GM18517 (cell line): ENCODE measurements around the gene ZNF682.
"Not testable (repeated sequence)": the region's sequence is repeated elsewhere in the genome, so short reads cannot be mapped to it uniquely, and the experiment has no call there.

Experiments used
- ATAC-seq: cut with Tn5 transposase; IDR thresholded peaks from one replicate; pipeline ENCODE4 v1.9.1; 2021; ENCODE audit warnings: mild to moderate bottlenecking, moderate library complexity; ENCODE audit not compliant: unreplicated experiment

The ZNF682 gene

DNA sequence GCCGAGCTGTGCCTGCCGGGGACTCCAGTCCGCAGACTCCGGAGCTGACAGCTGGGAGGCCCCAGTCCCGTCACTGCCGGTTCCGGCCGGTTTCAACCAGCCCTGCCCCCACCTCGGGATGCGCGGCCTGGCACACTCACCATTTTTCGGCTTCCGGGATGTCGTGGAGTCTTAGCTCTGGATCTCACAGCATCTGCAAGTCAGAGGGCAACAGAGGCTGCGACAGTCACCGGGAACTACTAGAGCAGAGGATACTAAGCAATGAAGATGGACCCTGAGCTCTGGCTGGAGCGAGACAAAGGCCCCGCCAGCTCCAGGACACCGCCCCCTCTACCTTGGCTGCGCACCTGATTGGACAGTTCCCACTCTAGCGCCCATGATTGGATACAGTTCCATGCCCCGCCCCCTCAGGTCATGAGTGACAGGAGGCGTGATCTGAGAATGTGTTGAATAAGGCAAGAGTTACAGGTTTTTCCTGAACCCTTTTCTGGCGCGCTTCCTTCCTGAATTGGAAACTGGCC, at the start of gene ZNF682:
Gene ZNF682, minus strand, starts transcription at position 303 of the 521 bp plus-strand sequence. Its CDS starts 160 bp downstream, at position 143.
- ATAC-seq: peak; percentile 97

DNA sequence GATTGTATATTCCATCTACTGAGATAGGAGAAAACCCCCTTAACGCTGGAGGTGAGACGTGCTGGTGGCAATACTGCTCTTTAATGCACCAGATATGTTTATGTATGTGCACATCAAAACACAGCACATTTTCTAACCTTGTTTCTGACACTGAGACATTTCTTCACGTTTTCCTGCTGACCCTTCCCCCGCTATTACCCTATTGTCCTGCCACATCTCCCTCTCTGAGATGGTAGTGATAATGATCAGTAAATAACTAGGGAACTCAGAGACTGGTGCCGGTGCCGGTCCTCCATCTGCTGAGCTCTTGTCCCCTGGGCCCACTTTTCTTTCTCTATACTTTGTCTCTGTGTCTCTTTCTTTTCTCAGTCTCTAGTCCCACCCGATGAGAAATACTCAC, 43.6 kb upstream of the ZNF682 start:
- not testable (repeated sequence) for ATAC-seq

DNA sequence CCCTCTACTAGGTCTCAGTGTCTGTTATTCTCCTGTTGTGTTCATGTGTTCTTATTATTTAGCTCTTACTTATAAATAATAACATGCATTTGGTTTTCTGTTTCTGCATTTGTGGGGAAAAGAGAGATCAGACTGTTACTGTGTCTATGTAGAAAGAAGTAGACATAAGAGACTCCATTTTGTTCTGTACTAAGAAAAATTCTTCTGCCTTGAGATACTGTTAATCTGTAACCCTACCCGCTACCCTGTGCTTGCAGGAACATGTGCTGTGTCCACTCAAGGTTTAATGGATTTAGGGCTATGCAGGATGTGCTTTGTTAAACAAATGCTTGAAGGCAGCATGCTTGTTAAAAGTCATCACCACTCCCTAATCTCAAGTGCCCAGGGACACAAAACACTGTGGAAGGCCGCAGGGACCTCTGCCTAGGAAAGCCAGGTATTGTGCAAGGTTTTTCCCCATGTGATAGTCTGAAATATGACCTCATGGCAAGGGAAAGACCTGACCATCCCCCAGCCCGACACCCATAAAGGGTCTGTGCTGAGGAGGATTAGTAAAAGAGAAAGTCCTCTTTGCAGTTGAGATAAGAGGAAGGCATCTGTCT, 43.0 kb upstream of the ZNF682 start:
- not testable (repeated sequence) for ATAC-seq

DNA sequence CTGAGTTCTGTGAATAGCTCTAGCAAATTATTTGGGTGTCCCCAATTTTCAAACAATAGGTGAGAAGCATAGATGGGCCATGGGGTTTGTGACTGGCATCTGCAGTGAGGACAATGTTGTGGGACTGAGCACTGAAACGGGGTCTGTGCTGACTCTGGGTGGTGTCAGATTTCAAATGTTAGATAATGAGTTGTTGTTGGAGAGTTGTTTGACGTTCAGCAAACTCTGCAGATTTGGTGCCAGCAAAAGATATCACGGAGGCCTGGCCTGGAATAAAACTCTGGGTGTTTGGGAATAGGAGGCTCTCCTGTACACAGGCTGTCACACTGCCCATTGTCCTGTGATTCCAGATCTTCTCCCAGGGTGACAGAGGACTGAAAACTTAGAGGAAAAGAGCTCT, 41.4 kb upstream of the ZNF682 start:
- no peak for ATAC-seq

DNA sequence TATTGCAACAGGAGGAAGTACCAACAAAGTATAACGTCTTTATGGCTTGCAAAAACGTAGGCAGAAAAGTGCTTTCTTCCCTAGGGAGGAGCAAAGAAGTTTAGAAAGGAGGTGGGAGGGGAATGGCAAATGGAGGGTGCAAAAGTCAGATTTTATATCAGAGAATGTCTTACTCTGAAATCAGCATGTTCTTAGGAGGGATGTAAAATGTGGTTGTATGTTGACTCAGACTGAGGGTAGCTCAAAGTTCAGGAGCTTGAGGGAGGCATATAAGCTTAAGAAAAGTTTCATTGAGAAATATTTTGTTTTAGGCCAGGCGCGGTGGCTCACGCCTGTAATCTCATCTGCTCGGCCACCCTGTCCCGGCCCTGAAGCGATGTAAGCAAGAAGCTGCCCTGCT, 40.2 kb upstream of the ZNF682 start:
- ATAC-seq: no peak

DNA sequence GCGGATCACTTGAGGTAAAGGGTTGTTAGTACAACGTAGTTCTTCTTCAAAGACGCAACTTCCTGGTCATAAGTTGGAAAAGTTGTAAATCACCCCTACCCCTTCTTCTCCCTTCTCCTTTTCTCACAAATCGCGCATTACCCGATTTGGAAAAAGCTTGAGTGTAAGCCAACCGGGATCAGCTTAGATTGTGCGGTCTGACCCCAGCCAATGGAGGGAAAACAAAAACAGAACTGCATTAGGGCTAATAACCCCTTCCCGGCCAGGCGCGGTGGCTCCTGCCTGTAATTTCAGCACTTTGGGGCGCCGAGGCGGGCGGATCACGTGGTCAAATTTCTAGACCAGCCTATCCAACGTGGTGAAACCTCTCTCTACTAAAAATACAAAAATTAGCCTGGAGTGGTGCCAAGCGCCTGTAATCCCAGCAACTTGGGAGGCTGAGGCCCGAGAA, 39.3 kb upstream of the ZNF682 start:
- no peak for ATAC-seq

DNA sequence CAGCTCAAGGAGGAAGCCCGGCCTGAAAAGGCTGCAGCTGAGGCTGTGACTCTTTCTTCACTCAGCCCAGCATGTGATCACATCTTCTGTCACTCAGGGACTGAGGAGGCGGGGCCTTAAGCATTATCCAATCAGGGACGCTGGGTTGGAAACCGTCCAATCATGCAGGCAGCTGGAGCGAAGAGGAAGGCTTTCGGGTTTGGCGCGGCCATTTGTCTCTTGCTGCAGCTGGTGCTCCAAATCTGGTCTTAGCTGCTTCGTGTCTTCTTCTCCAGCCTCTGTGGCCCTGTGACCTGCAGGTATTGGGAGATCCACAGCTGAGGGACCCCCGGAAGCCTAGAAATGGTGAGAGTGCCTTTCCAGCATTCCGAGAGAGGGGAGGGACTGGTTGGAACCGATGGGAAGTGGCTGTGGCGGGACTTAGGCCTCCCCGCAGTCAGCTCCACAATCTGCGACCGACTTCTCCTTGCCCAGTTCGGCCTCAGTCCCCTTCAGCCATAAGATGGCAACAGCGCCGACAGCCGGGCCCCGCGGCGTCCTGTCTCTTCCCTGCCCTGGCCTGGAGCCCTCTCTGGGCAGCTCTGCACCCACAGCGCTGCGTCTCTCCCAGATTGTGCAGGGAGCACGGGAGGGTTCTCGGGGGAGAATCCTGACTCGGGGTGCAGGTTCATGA, 38.6 kb upstream of the ZNF682 start, which contains the start of gene ZNF90:
Gene ZNF90, plus strand, starts transcription at position 210 of the 673 bp plus-strand sequence. Its CDS starts 133 bp downstream, at position 343.
- ATAC-seq: peak; percentile 97

DNA sequence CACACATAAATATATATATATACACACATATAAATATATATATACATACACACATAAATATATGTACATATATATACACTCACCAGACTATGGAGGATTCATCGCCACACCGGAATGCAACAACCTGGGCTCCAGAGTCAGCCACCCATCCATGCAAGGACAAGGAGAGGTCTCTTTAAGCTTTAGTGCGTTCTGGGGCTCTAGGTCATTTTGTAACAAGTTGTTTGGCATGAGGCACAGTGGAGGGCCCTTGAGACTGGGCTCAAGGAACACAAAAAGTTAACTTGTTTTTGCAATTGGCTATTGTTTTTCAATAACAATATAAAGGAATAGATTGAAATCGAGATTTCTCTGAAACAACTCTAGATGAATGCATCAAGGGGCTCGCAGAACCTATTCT, 33.6 kb upstream of the ZNF682 start:
- ATAC-seq: no peak

DNA sequence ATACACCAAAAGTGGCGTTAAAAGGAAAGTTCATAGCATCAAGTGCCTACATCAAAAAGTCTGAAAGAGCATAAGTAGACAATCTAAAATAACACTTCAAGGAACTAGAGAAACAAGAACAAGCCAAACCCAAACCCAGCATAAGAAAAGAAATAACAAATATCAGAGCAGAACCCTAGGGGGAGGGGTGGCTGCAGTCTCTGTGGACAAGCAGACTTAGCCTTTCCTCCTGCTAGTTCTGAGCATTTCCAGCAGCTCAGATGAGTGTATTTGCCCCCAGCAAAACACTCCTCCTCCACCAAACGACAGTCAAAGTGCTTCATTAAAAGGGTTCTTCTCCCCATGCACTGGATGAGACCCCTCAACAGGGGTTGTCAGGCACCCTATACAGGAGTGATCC, 31.4 kb upstream of the ZNF682 start:
- ATAC-seq: no peak

DNA sequence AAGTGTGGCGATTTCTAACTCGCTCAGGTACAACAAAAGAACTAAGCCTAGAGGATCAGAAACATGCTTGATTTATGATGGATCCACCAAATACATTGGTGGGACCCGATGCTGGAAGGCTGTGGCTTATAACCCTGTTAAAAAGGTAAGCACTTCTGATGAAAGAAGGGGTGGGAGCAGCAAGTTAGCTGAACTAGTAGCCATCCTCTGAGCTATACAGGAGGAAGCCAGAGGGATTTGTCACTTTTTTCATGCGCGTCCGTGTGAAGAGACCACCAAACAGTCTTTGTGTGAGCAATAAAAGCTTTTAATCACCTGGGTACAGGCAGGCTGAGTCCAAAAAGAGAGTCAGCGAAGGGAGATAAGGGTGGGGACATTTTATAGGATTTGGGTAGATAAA, 29.3 kb upstream of the ZNF682 start:
- not testable (repeated sequence) for ATAC-seq

DNA sequence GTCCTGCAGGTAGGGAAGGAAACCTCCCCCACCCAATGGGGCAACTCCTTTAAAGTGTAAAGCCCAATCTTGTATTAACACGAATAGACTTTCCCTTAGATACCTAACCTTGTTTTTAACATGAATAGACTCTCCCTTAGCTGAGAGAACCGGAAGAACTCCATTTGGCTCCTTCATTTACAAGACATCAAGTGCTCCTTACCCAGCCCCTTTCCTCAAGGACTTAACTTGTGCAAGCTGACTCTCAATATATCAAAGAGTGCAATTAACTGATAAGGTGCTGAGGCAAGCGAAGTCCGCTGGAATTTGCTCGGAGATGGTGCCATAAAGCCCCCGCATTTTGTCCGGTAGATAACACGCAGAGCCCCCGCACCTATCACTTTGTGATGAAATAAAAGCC, 28.6 kb upstream of the ZNF682 start:
- no peak for ATAC-seq

DNA sequence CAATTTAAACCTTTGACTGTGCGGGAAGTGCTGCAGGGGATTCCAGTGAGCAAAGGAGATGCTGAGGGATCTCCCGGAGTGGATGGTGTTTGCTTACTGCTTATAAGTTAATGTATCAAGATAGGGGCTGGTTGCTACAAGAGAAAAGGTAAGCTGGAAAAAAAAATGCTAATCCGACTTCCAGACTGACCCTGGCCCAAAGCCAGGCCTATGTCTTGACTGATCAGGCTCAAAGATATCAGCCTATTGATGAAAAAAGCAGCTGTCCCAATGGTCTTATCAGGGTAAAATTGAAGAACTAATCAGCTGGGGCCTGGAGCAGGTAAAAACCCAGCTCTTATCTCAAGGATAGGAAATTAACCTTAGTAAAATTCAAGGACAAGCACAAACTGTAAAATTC, 27.6 kb upstream of the ZNF682 start:
- ATAC-seq: no peak

DNA sequence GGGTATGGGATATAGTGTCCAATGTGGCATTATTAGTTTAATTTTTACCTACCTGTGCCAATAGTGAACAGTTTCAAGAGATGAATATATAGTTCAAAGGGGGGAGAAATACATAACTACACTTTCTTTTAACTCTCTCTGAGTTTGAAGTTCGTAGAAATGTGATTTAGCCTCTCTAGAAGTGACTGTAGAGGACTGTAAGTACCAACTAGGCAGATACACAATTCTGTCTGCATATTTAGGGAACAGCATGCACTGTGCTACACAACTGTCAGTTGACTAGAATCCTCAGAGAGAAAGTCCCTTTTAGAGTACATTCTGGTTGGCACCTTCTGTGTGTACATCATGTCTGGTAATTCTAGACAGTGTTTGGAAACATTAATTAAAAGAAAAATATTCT, 21.0 kb upstream of the ZNF682 start:
- ATAC-seq: no peak

DNA sequence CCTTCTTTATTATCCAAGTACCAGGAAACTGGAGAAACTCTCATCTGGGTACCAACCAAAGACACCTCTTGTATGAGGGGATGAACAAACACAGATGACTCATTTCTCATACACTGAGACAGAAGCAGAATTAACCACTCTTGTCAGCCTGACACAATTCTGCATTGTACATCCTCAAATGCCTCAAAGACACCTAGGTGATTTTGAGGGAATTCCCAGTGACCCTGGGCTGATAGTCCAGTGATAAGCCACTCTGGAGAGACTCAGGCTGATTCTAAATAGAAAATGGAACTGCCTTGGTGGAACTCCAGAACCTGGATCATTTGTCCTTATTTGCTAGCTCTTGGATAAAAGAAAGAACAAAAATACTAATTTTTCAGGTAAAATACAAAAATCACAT, 19.4 kb upstream of the ZNF682 start:
- not testable (repeated sequence) for ATAC-seq

DNA sequence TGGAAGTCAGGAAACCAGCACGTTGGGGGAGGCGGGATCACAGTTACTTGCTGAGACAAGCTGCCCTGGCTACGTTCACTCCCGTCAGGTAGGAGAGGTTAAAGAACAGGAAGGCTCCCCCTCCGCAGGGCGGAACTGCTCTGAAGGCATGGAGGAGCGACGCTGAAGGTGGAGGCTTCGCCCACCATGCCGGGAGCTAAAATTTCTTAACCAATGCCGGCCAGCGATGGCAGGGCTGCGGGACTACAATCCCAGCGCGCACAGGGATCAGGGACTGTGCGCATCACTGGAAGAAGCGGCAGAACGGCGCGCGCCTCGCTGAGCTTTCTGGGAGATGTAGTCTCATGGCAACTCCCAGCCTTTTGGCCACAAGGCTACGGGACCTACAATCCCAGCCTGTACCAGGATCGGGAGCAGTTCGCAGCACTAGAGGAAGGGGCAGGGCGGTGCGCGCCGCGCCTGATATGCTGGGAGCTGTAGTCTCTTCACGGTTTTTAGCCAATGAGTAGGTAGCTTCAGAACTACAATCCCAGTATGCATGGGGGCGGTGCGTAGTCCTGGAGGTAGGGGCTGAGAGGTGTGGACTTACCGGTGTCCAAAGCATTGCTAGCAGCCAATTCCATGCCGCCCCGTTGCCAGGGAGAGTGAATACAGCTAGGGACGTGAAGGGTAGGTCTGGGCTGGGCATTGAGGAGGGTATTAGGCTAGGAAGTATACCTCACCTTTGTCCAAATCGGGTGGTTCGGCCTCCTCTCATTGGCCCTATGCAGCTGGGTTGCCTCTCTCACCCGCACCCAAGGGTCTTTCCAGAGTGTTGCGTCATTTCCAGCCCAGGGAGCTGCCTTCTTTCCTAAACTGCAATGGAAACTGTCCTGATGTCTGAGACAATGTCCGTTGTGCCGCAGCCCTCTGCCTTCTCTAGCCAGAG, 12.8 kb upstream of the ZNF682 start:
- no peak for ATAC-seq

DNA sequence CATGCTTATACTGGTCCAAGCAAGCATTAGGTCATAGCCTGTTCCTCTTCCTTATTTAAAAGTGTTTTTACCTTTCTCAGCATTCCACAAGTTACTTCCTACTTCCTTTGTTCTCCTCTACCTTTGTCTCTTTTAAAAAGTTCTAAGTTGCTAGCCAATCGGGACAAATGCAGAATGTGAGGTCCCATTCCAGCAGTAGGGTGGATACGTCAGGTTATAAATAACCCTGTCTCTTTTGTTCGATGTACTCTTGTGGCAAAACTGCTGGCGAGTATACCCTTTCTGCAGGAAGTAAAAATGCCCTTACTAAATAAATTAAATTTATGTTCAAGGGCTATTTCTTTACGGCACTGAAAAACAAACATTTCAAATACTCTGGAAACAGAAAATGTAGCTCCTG, 6.4 kb upstream of the ZNF682 start:
- not testable (repeated sequence) for ATAC-seq

DNA sequence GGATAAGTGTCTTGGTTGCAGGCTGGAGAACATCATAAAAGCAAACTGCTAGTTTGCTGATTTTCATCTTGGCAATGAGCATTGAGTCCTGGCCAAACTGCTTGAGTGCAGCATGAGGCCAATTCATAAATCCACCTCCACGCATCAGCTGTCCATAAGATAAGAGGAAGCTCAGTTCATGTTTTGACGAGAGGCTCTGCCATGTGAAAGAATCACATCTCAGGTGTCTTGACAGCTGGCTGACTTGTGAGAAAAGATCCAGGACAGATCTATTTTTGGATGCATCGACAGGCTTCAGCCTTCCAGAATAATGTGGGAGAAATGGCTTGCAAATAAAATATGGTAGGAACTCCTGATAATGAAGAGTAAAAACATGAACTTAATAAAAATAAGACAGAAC, 5.4 kb upstream of the ZNF682 start:
- ATAC-seq: no peak

DNA sequence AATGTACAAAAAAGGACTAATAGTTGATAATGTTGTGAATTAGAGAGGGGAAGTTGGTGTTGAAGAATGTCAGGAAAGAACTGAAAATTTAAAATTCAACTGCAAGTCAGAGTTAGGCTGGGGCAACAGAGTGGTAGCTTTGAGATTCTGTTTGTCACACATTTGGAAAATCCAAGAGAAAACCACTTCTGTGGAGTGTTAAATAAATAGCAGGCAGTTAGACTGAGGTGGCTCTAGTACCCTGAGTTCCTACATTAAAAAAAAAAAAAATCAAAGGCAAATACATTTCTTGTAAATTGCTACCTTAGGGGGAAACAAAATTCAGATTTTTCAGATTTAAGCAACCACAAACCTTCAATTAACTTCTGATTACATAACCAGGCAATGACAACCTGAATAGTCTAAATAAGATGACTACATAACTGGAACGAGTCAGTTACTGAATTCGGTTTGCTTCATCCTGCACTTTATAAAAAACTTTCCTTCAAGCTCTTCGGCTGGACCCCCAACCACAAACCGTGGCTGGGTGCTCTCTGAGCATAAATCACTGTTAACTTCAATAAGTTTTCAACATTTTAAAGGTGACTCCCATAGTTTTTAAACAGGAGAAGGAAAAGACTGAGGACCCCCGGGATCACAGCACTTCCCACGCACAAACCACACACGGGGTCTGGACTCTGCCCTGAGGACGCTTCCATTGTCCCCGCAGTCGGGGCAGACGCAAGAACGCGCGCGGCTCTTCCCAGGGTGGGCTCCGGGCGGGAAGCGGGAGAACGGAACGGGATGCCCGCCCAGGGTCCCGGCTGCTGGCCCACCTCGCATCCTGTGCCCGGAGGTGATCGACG, 725 bp downstream of the ZNF682 start:
- ATAC-seq: peak; percentile 20

DNA sequence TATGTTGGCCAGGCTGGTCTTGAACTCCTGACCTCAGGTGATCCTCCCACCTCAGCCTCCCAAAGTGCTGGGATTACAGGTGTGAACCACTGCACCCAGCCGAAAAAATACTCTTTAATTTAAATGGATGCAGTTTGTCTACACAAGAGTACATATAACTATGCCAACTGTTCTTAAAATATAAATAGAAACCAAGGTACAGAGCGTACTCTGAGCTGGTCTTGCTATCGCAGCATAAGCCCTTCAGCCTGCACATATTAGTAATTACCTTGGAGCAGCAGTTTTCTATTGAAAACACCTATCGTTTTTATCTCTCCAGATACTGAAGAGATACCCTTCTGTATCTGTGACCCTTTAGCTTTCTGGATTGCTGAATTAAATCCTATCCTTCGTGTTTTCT, 3.4 kb downstream of the ZNF682 start:
- no peak for ATAC-seq

DNA sequence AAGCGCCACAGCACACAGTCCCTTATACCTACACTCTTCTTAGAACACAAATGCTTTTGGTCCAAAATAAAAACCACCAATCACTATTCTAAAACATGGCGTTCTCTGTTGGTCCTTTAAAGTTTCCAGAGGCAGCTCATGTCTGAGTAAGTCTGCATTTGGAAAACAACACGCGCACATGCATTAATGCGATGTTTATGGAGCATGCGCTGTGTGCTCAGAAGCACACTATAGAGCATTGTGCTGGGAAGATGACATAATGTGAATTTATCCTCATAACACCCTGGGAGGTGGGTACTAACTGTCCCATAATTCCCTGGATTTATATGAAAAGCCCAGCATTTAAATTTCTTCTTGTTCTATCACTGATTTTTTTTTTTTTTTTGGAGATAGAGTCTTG, 10.7 kb downstream of the ZNF682 start:
- no peak for ATAC-seq
